Lower lobe of right lung (tissue), 2 donors: ENCODE results near the gene MYBPH. TPM values are rescaled to one million over a fixed set of nuclear protein-coding genes. Genes with fewer than 3 reads are reported as not detected.

Experiments used
- ATAC-seq, 2 donors: fragments of 200-7000 bp; cut with Tn5 transposase; one replicate each; pipeline ENCODE4 v1.9.1; 2020 to 2022; ENCODE audit warnings: mild to moderate bottlenecking in 2 of 2, moderate library complexity in 2 of 2
- DNase-seq: peaks from one replicate; pipeline ENCODE4 v3.0.0-alpha.2; 2020
- H3K27ac ChIP-seq: fragments of 200-600 bp; one replicate; pipeline ENCODE4 v1.8.0; 2022
- H3K27me3 ChIP-seq: fragments of 200-600 bp; one replicate; pipeline ENCODE4 v1.8.0; 2022; ENCODE audit warnings: low read depth
- H3K36me3 ChIP-seq: fragments of 200-600 bp; one replicate; pipeline ENCODE4 v1.8.0; 2022; ENCODE audit warnings: mild to moderate bottlenecking
- H3K4me1 ChIP-seq: fragments of 200-600 bp; one replicate; pipeline ENCODE4 v1.8.0; 2022
- H3K4me3 ChIP-seq: fragments of 200-600 bp; one replicate; pipeline ENCODE4 v1.8.0; 2022; ENCODE audit warnings: mild to moderate bottlenecking
- H3K9me3 ChIP-seq: fragments of 200-600 bp; one replicate; pipeline ENCODE4 v1.8.0; 2022
- intact Hi-C: fragments of 100-400 bp; cut with DNase I; formaldehyde crosslinking; loops from one replicate; pipeline ENCODE4 v1.11.0; 2022
- total RNA-seq: library from RNA; stranded (reverse); fragmentation: NEBNext Ultra II Directional; extraction: Animal tissue kit (Norgen Biotek cat#: 25700); gene quantifications from one replicate; pipeline ENCODE4 v1.2.1, GENCODE V29; 2021
- TF ChIP-seq, protein P1 (sequence below): fragments of 200-600 bp; IDR thresholded peaks from one replicate; pipeline ENCODE4 v1.8.0; 2022; ENCODE audit warnings: antibody characterized with exemption, mild to moderate bottlenecking
- donor health status: DM: no; HTN: yes; CAD: no; lungs with severe emphysema.

The MYBPH gene
- total RNA-seq, 1 donor from 2014 or later, result not detected

DNA sequence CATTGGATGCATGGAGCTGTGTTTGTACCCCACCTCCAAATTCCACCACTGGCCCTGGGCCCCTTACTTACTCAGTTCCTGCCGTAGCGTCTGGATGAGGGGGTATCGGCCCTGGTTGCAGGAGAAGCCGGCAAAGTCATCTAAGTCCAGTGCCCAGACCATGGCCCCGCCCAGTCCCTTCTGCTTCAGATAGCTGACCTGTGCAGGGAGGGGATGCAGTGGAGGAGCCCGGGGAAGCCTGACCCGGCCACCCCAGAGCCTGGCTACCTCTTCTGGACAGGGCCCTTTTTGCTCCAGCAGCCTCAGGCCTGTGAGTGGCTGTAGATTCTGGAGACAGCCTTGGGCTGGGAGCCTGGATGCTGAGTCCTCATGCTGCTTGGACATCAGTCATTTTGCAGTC, 42.0 kb upstream of the MYBPH start:
- TF ChIP-seq, protein P1, sequence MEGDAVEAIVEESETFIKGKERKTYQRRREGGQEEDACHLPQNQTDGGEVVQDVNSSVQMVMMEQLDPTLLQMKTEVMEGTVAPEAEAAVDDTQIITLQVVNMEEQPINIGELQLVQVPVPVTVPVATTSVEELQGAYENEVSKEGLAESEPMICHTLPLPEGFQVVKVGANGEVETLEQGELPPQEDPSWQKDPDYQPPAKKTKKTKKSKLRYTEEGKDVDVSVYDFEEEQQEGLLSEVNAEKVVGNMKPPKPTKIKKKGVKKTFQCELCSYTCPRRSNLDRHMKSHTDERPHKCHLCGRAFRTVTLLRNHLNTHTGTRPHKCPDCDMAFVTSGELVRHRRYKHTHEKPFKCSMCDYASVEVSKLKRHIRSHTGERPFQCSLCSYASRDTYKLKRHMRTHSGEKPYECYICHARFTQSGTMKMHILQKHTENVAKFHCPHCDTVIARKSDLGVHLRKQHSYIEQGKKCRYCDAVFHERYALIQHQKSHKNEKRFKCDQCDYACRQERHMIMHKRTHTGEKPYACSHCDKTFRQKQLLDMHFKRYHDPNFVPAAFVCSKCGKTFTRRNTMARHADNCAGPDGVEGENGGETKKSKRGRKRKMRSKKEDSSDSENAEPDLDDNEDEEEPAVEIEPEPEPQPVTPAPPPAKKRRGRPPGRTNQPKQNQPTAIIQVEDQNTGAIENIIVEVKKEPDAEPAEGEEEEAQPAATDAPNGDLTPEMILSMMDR, result no peak
- no peak for DNase-seq
- no peak overlapping the region for H3K4me3 ChIP-seq
- no peak overlapping the region for H3K27ac ChIP-seq
- H3K4me1 ChIP-seq, result peaks cover 7% of the 10 kb centered on the region
- H3K36me3 ChIP-seq, result no peaks in the 10 kb centered on the region
- peaks cover 10% of the 10 kb centered on the region for H3K27me3 ChIP-seq
- intact Hi-C loops, result no loop called here
- ATAC-seq, result no peak
- H3K9me3 ChIP-seq, result no peaks in the 10 kb centered on the region

DNA sequence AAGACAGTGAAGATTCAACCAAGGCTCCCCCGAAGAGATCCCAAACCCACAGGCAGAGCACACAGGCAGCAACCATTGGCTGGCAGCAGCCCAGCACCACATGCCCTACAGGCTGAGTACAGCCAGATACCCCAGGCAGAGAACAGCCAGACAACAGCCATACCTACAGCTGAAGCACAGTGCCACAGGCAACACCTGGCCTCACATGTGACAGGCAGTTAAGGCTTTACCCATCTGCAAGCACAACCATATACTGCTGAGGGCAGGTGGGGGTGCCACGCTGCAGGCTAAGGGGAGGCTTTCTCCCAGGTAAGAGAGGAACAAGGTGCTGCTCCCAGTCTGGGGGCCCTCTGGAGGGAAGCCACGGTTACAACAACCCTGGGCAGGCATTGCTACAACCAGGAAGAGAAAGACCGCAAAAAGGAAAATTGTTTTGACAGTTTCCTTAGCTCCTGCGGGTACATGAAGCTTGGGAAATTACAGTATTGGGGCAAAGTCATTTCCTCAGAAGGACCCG, 41.6 kb upstream of the MYBPH start:
- no peak for DNase-seq
- TF ChIP-seq, protein P1, result no peak
- Histone ChIP-seq H3K9me3 (no peaks in the 10 kb centered on the region), H3K27ac (no peak overlapping the region), H3K27me3 (peaks cover 10% of the 10 kb centered on the region), H3K36me3 (no peaks in the 10 kb centered on the region), H3K4me1 (peaks cover 7% of the 10 kb centered on the region), H3K4me3 (no peak overlapping the region)
- intact Hi-C loops, result no loop called here
- peak; percentile 13 to 23 for ATAC-seq

DNA sequence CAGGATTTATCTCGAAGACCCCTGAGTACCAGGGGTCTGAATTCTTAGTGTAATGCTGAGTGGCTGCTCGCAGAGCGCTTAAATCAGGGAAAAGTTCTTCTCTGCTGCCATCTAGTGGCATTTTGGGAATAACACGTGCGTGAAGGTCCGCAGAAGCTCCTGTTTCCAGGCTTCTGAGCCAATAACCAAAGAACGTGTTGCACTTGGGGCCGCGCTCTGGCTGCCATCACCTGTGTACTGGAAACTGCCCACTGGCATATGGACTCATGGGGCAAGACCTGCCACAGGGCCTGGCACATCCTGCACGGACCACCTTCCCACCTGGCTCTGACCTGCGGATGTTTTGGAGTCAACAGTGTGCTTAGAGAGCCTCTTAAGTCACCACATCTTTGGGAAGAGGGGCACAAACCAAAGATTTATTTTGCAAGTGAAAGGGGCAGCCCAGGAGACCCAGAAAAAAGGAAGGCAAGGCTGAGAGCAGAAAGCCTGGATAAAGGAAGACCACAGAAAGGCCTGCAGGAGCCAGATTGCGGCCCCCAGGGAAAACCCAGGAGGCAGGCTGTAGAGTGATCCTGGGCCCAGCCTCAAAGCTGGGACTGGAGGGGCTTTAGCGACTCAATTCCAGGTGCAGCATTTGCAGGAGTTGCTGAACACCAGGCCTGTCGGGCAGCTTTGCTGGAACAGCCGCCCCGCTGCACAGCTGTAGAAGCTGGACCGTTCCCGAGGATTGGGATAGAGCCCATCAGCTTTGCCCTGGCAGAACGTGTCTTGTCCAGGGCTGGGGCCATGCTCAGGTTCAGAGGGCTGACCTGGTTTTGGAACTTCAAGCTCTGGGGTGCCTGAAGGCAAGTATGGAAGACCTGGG, 40.9 kb upstream of the MYBPH start:
- Histone ChIP-seq H3K9me3 (no peaks in the 10 kb centered on the region), H3K27me3 (peaks cover 10% of the 10 kb centered on the region), H3K4me3 (no peak overlapping the region), H3K4me1 (peaks cover 7% of the 10 kb centered on the region), H3K27ac (no peak overlapping the region), H3K36me3 (no peaks in the 10 kb centered on the region)
- intact Hi-C loops, result no loop called here
- DNase-seq (no peak), ATAC-seq (peak; percentile 56 to 79)
- TF ChIP-seq, protein P1, result peak; percentile 82

DNA sequence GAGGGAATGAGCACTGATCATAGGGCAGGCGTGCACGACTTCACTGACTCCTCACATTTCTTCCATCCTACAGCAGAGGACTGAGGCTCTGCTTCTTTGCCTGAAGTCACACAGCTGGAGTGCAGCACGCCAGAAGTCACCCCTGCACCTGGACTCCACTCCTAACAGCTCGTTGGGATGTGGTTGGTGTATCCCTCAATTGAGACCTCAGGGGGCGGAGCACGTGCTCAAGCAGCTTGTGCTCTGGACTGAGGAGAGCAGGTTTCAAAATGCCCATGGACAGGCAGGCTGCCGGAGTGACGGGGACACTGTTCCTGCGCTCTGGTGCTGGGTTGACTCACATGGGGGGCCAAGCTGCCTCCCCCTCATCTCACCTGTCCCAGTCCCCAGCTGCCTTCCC, 39.9 kb upstream of the MYBPH start:
- Histone ChIP-seq H3K36me3 (no peaks in the 10 kb centered on the region), H3K4me3 (no peak overlapping the region), H3K9me3 (no peaks in the 10 kb centered on the region), H3K4me1 (peaks cover 7% of the 10 kb centered on the region), H3K27ac (no peak overlapping the region), H3K27me3 (peaks cover 10% of the 10 kb centered on the region)
- DNase-seq, result no peak
- intact Hi-C loops, result no loop called here
- ATAC-seq, result no peak
- TF ChIP-seq, protein P1, result no peak

DNA sequence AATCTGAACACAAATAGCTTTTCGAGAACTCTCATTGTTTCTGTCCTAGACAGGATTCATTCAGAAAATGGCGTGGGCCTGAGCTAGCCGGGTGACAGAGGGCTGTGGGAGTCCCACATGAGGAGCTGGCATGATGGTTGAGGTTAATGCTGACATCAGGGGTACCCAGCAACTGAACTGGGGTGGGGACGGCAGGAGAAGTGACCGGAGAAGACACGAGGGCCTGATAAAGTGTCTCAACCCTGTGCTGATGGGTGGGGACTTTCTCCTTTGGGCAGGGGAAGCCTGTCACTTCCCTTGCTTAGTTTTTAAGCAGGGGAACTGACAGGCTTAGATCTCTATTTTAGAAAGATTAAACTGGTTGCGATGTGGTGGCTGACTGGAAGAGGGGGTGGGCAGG, 39.2 kb upstream of the MYBPH start:
- H3K4me3 ChIP-seq, result no peak overlapping the region
- DNase-seq (no peak), ATAC-seq (peak in 1 of 2 donors; percentile 9)
- TF ChIP-seq, protein P1, result no peak
- no peak overlapping the region for H3K27ac ChIP-seq
- peaks cover 7% of the 10 kb centered on the region for H3K4me1 ChIP-seq
- H3K9me3 ChIP-seq, result no peaks in the 10 kb centered on the region
- intact Hi-C loops, result no loop called here
- H3K27me3 ChIP-seq, result peaks cover 10% of the 10 kb centered on the region
- no peaks in the 10 kb centered on the region for H3K36me3 ChIP-seq
